Measurements from ENCODE around the gene MTG2. TPM values are rescaled to one million over a fixed set of nuclear protein-coding genes. Genes with fewer than 3 reads are reported as not detected.

MTG2 gene
- total and polyA plus RNA-seq, 9 donors = 22.2 to 30.0 (median 26.0) TPM

- no peak overlapping the region for H3K4me3 ChIP-seq (ENCODE audit: low read length)
- 72% methylated on average over 16 of the region's 17 CpGs for WGBS (ENCODE audit: insufficient coverage)
- H3K4me1 ChIP-seq (ENCODE audit: control insufficient read depth, insufficient read depth, low read length) = peaks cover 1% of the 10 kb centered on the region
- no peaks in the 10 kb centered on the region for H3K36me3 ChIP-seq (ENCODE audit: control insufficient read depth, insufficient read depth, low read length)
- DNase-seq = no peak
- H3K27me3 ChIP-seq (ENCODE audit: control insufficient read depth, insufficient read depth, low read length) = peaks cover 63% of the 10 kb centered on the region
- H3K27ac ChIP-seq (ENCODE audit: low read length) = no peak overlapping the region
- H3K9me3 ChIP-seq (replicated peaks; ENCODE audit: control insufficient read depth, low read depth, low read length) = no peaks in the 10 kb centered on the region
Observed at GRCh38 chr20:62225820-62226635, 43.2 kb downstream of the MTG2 start.

- H3K27me3 ChIP-seq (ENCODE audit: control insufficient read depth, insufficient read depth, low read length) = peaks cover 56% of the 10 kb centered on the region
- H3K4me3 ChIP-seq (ENCODE audit: low read length) = no peak overlapping the region
- H3K9me3 ChIP-seq (replicated peaks; ENCODE audit: control insufficient read depth, low read depth, low read length) = no peaks in the 10 kb centered on the region
- H3K36me3 ChIP-seq (ENCODE audit: control insufficient read depth, insufficient read depth, low read length) = no peaks in the 10 kb centered on the region
- H3K27ac ChIP-seq (ENCODE audit: low read length) = no peak overlapping the region
- 42% methylated on average over 22 of the region's 24 CpGs for WGBS (ENCODE audit: insufficient coverage)
- DNase-seq = no peak
- no peaks in the 10 kb centered on the region for H3K4me1 ChIP-seq (ENCODE audit: control insufficient read depth, insufficient read depth, low read length)
Observed at GRCh38 chr20:62226707-62227590, 44.1 kb downstream of the MTG2 start.

- DNase-seq = no peak
- H3K9me3 ChIP-seq (replicated peaks; ENCODE audit: control insufficient read depth, low read depth, low read length) = no peaks in the 10 kb centered on the region
- no peak overlapping the region for H3K27ac ChIP-seq (ENCODE audit: low read length)
- H3K36me3 ChIP-seq (ENCODE audit: control insufficient read depth, insufficient read depth, low read length) = no peaks in the 10 kb centered on the region
- 41% methylated on average over 9 of the region's 10 CpGs for WGBS (ENCODE audit: insufficient coverage)
- H3K4me3 ChIP-seq (ENCODE audit: low read length) = no peak overlapping the region
- peaks cover 50% of the 10 kb centered on the region for H3K27me3 ChIP-seq (ENCODE audit: control insufficient read depth, insufficient read depth, low read length)
- H3K4me1 ChIP-seq (ENCODE audit: control insufficient read depth, insufficient read depth, low read length) = peaks cover 6% of the 10 kb centered on the region
Observed at GRCh38 chr20:62227591-62227976, 44.8 kb downstream of the MTG2 start.

DNA sequence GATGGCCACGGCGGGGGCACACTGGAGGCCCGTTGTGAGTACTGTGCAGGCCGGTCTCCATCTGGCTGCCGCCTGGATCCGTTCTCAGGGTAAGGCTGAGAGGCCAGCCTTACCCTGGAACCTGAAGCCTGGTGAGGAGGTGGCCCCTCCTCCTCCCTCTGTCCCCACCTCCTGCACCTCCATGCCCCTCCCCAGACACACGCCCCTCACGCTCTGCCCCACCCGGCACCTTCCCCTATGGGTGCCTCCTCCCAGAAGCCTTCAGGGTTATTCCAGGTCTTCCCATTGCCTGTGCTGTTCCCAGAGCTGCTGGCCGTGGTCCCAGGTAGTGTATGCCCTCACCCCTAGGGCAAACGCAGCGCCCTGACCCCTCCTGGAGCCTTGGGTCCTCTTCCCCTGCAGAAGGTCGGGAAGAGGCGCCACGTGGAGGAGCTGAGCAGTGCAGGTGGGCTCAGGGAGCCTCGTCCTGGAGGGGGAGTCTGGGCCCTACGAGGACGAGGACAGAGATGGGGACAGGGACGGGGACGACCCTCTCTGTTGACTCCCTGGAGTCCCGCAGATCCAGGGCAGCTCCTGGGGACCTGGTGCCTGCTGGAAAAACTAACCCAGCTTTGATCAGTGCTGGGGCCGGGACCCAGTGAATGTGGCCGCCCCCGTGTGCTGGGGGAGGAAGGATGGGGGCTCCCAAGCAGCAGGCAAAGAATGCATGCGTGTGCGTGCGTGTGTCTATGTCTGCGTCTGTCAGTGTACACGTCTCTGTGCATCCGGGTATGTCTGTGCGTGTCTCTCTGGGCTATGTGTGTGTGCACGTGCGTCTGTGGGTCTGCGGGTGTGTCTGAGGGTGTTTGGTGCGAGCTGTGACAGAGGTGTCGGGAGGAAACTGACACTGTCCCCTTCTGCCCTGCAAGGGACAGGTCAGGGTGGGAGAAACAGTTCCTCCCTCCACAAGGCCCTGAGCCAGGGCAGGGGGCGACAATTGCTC, 45.4 kb downstream of the MTG2 start:
- Histone ChIP-seq H3K36me3 (ENCODE audit: control insufficient read depth, insufficient read depth, low read length) (no peaks in the 10 kb centered on the region), H3K27me3 (ENCODE audit: control insufficient read depth, insufficient read depth, low read length) (peaks cover 43% of the 10 kb centered on the region), H3K4me1 (ENCODE audit: control insufficient read depth, insufficient read depth, low read length) (peaks cover 12% of the 10 kb centered on the region), H3K27ac (ENCODE audit: low read length) (no peak overlapping the region), H3K4me3 (ENCODE audit: low read length) (no peak overlapping the region), H3K9me3 (replicated peaks; ENCODE audit: control insufficient read depth, low read depth, low read length) (no peaks in the 10 kb centered on the region)
- 43% methylated on average over 28 of the region's 37 CpGs for WGBS (ENCODE audit: insufficient coverage)
- no peak for DNase-seq

GRCh38 chr20:62228982-62229545, 46.2 kb downstream of the MTG2 start:
- DNase-seq = no peak
- WGBS (ENCODE audit: insufficient coverage) = 80% methylated on average over 7 of the region's 7 CpGs
- H3K4me1 ChIP-seq (ENCODE audit: control insufficient read depth, insufficient read depth, low read length) = peaks cover 20% of the 10 kb centered on the region
- peaks cover 5% of the 10 kb centered on the region for H3K9me3 ChIP-seq (replicated peaks; ENCODE audit: control insufficient read depth, low read depth, low read length)
- peaks cover 36% of the 10 kb centered on the region for H3K27me3 ChIP-seq (ENCODE audit: control insufficient read depth, insufficient read depth, low read length)
- no peak overlapping the region for H3K4me3 ChIP-seq (ENCODE audit: low read length)
- no peak overlapping the region for H3K27ac ChIP-seq (ENCODE audit: low read length)
- no peaks in the 10 kb centered on the region for H3K36me3 ChIP-seq (ENCODE audit: control insufficient read depth, insufficient read depth, low read length)

DNA sequence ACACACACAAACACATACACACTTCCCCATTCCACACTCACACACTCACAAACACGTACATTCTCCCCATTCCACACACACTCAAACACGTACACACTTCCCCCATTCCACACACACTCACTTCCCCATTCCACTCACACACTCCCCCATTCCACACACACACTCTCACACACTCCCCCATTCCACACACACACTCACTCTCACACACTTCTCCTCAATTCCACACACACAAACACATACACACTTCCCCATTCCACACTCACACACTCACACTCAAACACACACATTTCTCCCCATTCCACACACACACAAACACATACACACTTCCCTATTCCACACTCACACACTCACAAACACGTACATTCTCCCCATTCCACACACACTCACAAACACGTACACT, 46.8 kb downstream of the MTG2 start:
- DNase-seq = no peak
- Histone ChIP-seq H3K4me3 (ENCODE audit: low read length) (no peak overlapping the region), H3K27me3 (ENCODE audit: control insufficient read depth, insufficient read depth, low read length) (peaks cover 31% of the 10 kb centered on the region), H3K27ac (ENCODE audit: low read length) (no peak overlapping the region), H3K9me3 (replicated peaks; ENCODE audit: control insufficient read depth, low read depth, low read length) (peaks cover 5% of the 10 kb centered on the region), H3K36me3 (ENCODE audit: control insufficient read depth, insufficient read depth, low read length) (no peaks in the 10 kb centered on the region), H3K4me1 (ENCODE audit: control insufficient read depth, insufficient read depth, low read length) (peaks cover 26% of the 10 kb centered on the region)
- WGBS (ENCODE audit: insufficient coverage) = 53% methylated on average over 4 of the region's 4 CpGs

GRCh38 chr20:62230276-62230675, 47.4 kb downstream of the MTG2 start:
- 90% methylated on average over 2 of the region's 2 CpGs for WGBS (ENCODE audit: insufficient coverage)
- H3K4me1 ChIP-seq (ENCODE audit: control insufficient read depth, insufficient read depth, low read length) = peaks cover 32% of the 10 kb centered on the region
- H3K36me3 ChIP-seq (ENCODE audit: control insufficient read depth, insufficient read depth, low read length) = no peaks in the 10 kb centered on the region
- DNase-seq = no peak
- peaks cover 25% of the 10 kb centered on the region for H3K27me3 ChIP-seq (ENCODE audit: control insufficient read depth, insufficient read depth, low read length)
- H3K27ac ChIP-seq (ENCODE audit: low read length) = no peak overlapping the region
- H3K4me3 ChIP-seq (ENCODE audit: low read length) = no peak overlapping the region
- H3K9me3 ChIP-seq (replicated peaks; ENCODE audit: control insufficient read depth, low read depth, low read length) = peaks cover 5% of the 10 kb centered on the region

DNA sequence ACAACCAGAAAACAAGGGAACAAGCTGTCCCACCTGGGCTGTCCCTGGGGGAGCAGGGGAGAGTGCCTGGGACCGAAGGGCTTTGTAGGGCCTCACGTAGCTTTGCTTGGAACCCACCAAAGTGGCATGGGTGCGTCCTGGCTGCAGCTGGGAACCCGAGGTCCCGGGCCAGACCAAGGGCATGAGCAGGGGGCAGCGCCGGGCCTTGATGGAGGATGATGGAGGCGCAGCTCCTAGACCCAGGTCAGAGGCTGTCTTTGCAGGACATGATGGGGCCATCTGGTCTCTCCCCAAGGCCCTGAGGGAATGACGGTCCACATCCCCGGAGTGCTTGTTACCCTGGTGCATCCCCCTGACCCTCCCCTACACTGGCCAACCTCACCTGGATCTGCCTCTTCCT, 47.9 kb downstream of the MTG2 start:
- H3K36me3 ChIP-seq (ENCODE audit: control insufficient read depth, insufficient read depth, low read length) = no peaks in the 10 kb centered on the region
- no peak overlapping the region for H3K27ac ChIP-seq (ENCODE audit: low read length)
- H3K27me3 ChIP-seq (ENCODE audit: control insufficient read depth, insufficient read depth, low read length) = peaks cover 21% of the 10 kb centered on the region
- WGBS (ENCODE audit: insufficient coverage) = 87% methylated on average over 9 of the region's 10 CpGs
- peaks cover 5% of the 10 kb centered on the region for H3K9me3 ChIP-seq (replicated peaks; ENCODE audit: control insufficient read depth, low read depth, low read length)
- no peak overlapping the region for H3K4me3 ChIP-seq (ENCODE audit: low read length)
- DNase-seq = no peak
- peaks cover 37% of the 10 kb centered on the region for H3K4me1 ChIP-seq (ENCODE audit: control insufficient read depth, insufficient read depth, low read length)

DNA sequence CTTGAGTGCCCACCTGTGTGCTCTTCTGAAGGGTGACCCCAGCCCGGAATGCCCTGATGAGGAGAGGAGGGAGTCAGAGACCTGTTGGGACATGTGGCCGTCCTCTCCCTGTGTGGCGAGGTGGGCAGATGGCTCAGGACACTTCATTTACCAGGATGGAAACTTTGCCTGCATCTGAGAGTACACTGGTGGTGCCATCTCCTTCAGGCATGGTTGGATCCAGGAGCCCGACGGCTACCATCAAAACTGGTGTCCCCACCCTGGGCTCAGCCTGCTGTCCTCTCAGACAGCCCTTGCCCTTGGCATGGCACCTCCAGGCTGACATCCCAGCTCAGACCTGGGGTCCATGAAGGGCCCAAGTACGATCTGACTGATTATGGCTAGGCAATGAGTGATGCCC, 48.5 kb downstream of the MTG2 start:
- Histone ChIP-seq H3K27me3 (ENCODE audit: control insufficient read depth, insufficient read depth, low read length) (peaks cover 16% of the 10 kb centered on the region), H3K9me3 (replicated peaks; ENCODE audit: control insufficient read depth, low read depth, low read length) (peaks cover 5% of the 10 kb centered on the region), H3K4me1 (ENCODE audit: control insufficient read depth, insufficient read depth, low read length) (peaks cover 42% of the 10 kb centered on the region), H3K36me3 (ENCODE audit: control insufficient read depth, insufficient read depth, low read length) (no peaks in the 10 kb centered on the region), H3K27ac (ENCODE audit: low read length) (no peak overlapping the region), H3K4me3 (ENCODE audit: low read length) (no peak overlapping the region)
- WGBS (ENCODE audit: insufficient coverage) = 86% methylated on average over 6 of the region's 6 CpGs
- DNase-seq = no peak
